ENCODE data around the gene SLC22A17. TPM values are rescaled to one million over a fixed set of nuclear protein-coding genes. Genes with fewer than 3 reads are reported as not detected.

Gene SLC22A17
- total and polyA plus RNA-seq, 2 of the 8 experiments (the other 6 are each of a cell fraction or from before 2014, with no cell fraction given): 43.0 to 49.0 TPM

DNA sequence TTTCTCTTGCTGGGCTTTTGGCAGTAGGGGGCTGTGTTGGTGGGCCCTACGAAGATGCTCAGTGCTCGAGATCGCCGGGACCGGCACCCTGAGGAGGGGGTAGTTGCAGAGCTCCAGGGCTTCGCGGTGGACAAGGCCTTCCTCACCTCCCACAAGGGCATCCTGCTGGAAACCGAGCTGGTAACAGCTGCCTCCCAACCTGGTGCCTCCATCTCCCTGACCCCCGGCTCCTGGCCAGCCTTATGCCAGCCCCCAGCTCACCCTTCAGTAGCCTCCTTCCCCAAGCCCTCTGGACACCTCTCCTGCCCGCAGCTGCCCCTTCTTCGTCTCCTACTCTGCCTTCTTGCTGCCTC lies 24.5 kb upstream of the SLC22A17 start (continued):
- TF ChIP-seq, protein P1, sequence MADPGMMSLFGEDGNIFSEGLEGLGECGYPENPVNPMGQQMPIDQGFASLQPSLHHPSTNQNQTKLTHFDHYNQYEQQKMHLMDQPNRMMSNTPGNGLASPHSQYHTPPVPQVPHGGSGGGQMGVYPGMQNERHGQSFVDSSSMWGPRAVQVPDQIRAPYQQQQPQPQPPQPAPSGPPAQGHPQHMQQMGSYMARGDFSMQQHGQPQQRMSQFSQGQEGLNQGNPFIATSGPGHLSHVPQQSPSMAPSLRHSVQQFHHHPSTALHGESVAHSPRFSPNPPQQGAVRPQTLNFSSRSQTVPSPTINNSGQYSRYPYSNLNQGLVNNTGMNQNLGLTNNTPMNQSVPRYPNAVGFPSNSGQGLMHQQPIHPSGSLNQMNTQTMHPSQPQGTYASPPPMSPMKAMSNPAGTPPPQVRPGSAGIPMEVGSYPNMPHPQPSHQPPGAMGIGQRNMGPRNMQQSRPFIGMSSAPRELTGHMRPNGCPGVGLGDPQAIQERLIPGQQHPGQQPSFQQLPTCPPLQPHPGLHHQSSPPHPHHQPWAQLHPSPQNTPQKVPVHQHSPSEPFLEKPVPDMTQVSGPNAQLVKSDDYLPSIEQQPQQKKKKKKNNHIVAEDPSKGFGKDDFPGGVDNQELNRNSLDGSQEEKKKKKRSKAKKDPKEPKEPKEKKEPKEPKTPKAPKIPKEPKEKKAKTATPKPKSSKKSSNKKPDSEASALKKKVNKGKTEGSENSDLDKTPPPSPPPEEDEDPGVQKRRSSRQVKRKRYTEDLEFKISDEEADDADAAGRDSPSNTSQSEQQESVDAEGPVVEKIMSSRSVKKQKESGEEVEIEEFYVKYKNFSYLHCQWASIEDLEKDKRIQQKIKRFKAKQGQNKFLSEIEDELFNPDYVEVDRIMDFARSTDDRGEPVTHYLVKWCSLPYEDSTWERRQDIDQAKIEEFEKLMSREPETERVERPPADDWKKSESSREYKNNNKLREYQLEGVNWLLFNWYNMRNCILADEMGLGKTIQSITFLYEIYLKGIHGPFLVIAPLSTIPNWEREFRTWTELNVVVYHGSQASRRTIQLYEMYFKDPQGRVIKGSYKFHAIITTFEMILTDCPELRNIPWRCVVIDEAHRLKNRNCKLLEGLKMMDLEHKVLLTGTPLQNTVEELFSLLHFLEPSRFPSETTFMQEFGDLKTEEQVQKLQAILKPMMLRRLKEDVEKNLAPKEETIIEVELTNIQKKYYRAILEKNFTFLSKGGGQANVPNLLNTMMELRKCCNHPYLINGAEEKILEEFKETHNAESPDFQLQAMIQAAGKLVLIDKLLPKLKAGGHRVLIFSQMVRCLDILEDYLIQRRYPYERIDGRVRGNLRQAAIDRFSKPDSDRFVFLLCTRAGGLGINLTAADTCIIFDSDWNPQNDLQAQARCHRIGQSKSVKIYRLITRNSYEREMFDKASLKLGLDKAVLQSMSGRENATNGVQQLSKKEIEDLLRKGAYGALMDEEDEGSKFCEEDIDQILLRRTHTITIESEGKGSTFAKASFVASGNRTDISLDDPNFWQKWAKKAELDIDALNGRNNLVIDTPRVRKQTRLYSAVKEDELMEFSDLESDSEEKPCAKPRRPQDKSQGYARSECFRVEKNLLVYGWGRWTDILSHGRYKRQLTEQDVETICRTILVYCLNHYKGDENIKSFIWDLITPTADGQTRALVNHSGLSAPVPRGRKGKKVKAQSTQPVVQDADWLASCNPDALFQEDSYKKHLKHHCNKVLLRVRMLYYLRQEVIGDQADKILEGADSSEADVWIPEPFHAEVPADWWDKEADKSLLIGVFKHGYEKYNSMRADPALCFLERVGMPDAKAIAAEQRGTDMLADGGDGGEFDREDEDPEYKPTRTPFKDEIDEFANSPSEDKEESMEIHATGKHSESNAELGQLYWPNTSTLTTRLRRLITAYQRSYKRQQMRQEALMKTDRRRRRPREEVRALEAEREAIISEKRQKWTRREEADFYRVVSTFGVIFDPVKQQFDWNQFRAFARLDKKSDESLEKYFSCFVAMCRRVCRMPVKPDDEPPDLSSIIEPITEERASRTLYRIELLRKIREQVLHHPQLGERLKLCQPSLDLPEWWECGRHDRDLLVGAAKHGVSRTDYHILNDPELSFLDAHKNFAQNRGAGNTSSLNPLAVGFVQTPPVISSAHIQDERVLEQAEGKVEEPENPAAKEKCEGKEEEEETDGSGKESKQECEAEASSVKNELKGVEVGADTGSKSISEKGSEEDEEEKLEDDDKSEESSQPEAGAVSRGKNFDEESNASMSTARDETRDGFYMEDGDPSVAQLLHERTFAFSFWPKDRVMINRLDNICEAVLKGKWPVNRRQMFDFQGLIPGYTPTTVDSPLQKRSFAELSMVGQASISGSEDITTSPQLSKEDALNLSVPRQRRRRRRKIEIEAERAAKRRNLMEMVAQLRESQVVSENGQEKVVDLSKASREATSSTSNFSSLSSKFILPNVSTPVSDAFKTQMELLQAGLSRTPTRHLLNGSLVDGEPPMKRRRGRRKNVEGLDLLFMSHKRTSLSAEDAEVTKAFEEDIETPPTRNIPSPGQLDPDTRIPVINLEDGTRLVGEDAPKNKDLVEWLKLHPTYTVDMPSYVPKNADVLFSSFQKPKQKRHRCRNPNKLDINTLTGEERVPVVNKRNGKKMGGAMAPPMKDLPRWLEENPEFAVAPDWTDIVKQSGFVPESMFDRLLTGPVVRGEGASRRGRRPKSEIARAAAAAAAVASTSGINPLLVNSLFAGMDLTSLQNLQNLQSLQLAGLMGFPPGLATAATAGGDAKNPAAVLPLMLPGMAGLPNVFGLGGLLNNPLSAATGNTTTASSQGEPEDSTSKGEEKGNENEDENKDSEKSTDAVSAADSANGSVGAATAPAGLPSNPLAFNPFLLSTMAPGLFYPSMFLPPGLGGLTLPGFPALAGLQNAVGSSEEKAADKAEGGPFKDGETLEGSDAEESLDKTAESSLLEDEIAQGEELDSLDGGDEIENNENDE (IDR thresholded peaks at IDR 0.05; ENCODE audit: insufficient replicate concordance, low read length): no peak
- TF ChIP-seq, protein P2, sequence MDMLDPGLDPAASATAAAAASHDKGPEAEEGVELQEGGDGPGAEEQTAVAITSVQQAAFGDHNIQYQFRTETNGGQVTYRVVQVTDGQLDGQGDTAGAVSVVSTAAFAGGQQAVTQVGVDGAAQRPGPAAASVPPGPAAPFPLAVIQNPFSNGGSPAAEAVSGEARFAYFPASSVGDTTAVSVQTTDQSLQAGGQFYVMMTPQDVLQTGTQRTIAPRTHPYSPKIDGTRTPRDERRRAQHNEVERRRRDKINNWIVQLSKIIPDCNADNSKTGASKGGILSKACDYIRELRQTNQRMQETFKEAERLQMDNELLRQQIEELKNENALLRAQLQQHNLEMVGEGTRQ (IDR thresholded peaks at IDR 0.05; ENCODE audit: low read length): no peak
- TF ChIP-seq TEAD4 (IDR thresholded peaks at IDR 0.05; ENCODE audit: low read depth, low read length) (no peak), SIN3A (conservative IDR thresholded peaks at IDR 0.05 in 1 of 2, IDR thresholded peaks at IDR 0.05 in 1 of 2; ENCODE audit: low read depth in 1 of 2, low read length in 2 of 2) (no peak), POLR2AphosphoS5 (IDR thresholded peaks at IDR 0.05; ENCODE audit: low read depth, low read length) (no peak)

All from H1 (cell line).